HL-60/S4 treated with retinoic acid at 250 ng/mL for 4 days and 3 days (cell line): ENCODE data around the gene TUBGCP6.

Experiments
- in situ Hi-C: fragments of 300-500 bp; cut with MboI; formaldehyde crosslinking; loops from 2 replicates; pipeline ENCODE4 v1.7.0; 2022; ENCODE audit warnings: low sequenced_read_pairs

Gene TUBGCP6

GRCh38 chr22:50253046-50253915, 8.5 kb upstream of the TUBGCP6 start:
- in situ Hi-C loops = loop anchor here (10.0 kb wide), 1 partner anchor 242 kb away; no protein-coding TSS in a partner anchor

DNA sequence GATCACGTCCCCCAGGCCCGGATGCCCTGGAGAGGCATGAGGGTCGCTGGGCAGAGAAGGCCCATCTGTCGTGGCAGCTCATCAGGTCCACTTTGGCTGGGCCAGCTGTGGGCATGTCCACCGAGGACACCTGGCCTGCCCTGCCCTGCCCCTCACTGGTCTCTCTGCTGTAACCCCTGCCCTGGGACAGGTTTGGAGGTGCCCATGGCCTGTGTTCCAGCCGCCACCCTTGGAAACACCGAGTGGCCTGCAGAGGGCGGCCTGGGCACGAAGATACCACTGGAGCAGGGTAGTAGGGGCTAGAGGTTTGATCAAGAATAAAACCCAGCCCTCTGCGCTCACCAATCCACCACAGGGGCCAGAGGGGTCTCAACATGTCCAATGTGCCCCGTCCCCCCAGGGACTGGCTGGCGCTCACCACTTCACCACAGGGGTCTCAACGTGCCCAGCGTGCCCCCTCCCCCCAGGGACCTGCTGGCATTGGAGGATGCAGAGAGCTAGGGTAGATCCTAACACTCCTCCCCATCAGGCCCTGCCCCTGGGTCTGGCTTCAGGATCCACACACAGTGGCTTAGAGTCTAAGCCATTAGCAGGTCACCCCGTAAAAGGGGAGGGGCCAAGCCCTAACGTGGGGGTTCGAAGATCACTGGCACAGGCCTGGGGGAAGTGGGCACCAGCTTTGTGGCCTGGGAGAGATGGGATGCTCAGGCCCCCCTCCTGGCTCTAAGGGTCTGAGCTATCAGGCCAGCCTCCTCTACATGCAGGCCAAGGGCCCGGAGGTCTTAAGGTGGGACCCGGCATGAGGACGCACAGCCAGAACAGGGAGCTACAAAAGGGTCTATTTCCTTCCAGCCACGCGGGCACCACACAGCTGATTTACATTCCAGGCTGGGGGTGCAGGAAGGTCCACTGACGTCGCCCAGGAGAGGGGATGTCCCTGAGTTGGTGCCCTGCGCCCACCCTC, 7.5 kb upstream of the TUBGCP6 start:
- in situ Hi-C loops = loop anchor here (10.0 kb wide), 1 partner anchor 242 kb away; no protein-coding TSS in a partner anchor

GRCh38 chr22:50251477-50252081, 6.8 kb upstream of the TUBGCP6 start:
- in situ Hi-C loops = loop anchor here (10.0 kb wide), 1 partner anchor 243 kb away; no protein-coding TSS in a partner anchor

GRCh38 chr22:50250555-50251476, 6.0 kb upstream of the TUBGCP6 start, which contains the start of gene HDAC10:
Gene HDAC10, minus strand, starts transcription at chr22:50251265. Its CDS starts 233 bp downstream, at chr22:50251032.
- in situ Hi-C loops = loop anchor here (10.0 kb wide), 1 partner anchor 244 kb away; no protein-coding TSS in a partner anchor

DNA sequence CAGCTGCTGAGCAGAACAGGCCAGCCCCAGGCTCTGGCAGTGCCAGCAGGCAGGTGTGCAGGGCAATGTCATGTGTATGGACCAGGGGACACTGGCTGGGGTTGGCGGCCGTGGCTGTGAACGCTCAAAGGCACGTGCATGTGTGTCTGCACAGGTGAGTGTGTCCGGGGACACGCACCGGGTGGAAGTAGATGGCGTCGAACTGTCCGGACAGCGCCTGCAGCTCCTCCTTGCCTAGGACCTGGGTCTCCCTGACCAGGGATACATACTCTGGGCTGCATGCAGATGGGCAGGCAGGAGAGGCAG, 5.4 kb upstream of the TUBGCP6 start:
- in situ Hi-C loops = loop anchor here (10.0 kb wide), 1 partner anchor 245 kb away; no protein-coding TSS in a partner anchor

DNA sequence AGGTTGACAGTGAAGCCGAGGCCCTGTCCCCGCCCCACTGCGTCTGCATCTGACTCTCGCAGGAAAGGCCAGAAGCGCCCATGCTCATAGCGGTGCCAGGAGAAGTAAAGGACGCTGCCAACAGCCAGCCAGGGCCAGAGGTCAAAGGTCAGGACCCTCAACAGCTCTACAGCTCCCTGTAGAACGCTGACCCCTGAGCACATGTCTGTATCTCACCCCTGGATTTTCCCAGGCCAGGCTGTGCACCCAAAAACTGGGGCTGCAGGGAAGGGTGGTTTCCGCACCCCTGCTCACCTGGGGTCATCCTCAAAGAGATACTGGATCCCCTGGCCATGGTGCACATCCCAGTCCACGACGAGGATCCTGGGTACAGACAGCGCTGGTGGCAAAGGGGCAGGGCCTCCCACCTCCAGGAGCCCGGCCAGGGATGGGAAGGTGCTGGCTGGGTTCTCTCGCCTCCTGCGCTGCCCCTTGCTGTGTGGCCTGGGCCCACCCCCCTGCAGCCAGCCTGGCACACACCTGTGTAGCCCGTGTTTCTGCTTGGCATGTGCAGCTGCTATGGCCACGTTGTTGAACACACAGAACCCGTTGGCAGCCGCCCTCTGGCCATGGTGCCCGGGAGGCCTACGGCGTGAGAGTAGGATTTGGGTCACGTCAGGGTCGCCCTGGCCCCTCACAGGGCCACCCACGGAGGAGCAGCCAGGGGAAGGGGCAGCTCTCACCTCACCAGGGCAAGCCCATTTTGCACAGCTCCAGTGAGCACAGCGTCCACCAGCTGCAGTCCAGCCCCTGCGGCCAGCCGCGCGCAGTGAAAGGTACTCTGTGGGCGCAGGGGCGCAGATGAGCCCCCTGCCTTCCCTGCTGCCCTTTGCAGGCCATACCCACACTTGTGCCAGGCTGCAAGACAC, 4.8 kb upstream of the TUBGCP6 start:
- in situ Hi-C loops = loop anchor here (10.0 kb wide), 1 partner anchor 245 kb away; no protein-coding TSS in a partner anchor

DNA sequence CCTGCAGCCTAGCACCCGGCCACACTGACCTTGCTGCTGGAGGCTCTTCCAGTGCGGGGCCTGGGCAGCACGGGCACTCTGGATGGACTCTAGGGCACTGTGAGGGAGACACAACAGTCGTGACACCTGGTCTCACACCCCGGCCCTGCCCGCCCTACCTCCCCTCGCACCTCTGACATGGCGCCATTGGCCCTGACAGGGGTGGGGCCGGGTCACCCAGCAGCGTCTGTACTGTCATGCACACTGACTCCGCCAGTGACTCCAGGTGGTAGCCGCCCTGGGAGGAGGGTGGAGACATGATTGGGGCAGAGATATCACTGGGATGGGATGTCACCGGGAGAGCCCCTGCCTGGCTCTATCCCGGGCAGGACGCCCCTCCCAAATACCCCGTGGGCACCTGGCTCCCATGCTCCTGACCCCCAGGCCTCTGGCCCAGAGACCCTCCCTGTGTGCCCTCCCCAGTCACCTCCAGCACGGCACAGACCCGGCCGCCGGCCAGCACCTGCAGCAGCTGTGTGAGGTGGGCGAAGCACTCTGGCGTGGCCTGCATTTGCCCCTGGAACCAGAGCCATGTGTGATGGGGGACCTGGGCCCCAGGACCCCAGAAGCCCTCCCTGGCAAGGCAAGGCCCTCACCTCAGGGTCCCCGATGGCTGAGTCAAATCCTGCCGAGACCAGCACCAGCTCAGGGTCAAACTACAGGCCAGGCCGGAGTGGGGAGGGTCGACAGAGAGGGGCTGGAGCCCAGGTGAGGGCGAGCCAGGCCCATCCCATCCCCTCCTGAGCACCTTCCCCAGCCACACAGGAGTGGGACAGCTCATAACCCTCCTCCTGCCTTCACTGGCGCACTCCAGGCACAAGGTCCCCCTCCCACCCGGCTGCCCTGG, 3.6 kb upstream of the TUBGCP6 start:
- in situ Hi-C loops = no loop called here

DNA sequence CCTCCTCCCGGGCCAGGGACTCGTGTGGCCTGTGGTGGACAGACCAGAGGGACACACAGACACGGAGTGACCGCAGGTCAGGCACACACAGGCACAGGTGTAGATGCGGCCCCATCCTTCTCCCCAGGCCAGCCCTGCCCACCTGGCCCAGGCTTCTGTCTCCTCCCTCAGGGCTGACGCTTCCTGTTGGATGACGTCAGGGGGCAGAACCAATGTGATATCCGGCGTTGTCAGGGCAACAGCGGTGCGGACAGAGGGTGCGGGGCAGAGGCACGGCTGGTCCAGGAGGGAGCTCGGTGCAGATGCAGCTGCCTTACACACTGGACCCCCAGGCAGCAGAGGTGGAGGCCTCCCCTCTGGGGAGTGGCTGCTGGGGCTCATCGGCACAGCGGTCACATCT, 2.9 kb upstream of the TUBGCP6 start:
- in situ Hi-C loops = no loop called here

DNA sequence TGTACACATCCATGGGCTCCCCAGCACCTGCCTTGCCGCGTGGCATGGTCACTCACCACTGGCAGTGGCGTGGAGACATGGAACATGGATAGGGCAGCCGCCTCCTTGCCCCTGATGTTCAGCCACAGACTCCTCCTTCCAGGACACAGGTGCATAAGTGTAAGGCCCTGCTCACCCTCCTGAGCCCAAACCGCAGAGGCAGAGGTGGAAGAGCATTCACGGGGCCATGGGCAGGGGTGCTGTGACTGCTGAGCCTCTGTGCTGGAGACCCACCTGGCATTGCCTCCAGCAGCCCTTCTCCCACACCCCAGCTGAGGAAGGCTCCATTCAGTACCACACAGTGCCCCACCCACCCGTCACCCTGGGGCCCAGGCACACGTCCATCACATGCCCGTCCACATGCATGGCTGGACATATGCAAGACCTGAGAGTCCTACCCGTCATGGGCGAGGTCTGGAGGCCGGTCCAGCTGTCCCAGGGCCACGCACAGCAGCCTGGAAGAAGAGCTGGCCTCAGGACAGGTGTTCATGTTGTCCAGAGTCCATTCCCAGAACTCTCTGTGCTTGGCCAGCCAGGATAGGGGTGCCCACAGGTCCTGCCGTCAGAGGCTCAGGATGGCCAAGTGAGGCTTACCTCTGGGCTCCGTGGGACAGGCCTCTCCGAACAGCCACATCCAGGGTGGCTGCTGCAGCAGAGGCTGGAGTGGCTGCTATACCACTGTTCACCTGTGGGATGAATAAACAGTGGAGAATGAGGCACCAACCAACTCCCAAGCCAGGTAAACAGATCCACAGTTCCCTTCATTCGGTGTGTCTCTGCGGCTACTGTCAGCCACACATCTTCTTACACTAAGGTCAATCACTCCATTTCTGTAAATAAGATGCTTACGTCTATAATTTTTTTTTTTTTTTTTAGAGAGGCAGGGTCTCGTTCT, 1.7 kb upstream of the TUBGCP6 start:
- in situ Hi-C loops = no loop called here

DNA sequence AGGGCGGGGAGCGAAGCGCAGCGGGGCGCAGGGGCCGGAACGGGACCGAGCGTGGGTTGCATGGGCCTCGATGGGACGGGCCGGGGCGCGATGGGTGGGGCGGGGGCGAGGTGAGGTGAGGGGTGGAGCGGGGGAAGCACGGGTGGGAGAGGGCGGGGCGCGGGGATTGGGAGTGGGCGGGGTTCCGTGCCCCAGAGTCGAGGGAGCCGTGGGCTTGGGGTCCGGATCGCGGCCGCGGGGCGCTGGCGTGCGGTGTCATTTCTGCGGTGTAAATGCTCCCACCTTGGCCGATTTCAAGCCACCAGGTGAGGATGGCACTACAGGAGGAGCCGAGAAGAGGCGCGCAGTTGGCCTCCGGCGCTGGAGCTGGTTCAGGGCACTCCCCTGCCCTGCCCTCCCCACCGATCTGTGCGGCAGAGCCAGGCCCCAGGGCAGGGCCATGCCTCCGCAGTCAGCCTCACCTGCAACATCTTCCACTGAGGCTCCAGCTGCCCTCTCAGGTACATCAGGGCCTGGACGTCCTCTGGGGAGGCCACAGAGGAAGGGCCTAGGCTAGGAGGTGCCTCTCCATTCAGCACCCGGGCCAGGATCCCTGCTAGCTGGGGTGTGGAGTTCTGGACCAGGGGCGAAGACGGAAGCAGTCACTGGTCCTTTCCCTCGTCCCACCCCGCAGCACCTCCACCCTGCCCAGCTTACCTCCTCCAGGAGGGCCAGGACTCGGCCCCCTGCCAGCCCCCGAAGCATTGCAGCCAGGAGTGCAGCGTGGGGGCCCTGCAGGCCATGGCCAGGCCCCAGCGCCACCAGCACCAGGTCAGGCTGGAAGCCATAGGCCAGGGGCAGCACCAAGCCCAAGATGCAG, 620 bp upstream of the TUBGCP6 start:
- in situ Hi-C loops = no loop called here

- in situ Hi-C loops = no loop called here
Measured at GRCh38 chr22:50243685-50244419, 971 bp downstream of the TUBGCP6 start.

DNA sequence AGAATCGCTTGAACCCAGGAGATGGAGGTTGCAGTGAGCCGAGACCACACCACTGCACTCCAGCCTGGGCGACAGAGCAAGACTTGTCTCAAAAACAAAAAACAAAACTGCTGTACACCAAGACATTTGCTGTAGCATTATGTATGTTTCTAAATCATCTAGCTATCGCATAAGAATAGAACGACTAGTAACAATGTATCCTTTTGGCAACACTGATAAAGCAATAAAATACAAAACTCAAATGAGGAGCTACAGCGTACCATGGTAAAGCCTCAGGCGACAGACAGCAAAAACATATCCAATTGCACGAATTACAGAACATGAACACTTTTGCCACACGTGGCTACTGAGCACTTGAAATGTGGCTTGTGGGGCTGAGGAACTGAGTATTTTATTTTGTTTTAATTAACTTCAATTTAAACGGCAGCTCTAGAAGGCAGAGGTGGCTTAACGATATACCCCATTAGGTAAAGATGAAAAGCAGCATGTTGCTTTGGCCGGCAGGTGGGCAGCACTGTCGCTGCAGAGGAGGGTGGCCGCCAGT, 2.3 kb downstream of the TUBGCP6 start:
- in situ Hi-C loops = no loop called here

- in situ Hi-C loops = no loop called here
Measured at GRCh38 chr22:50238755-50239154, 6.1 kb downstream of the TUBGCP6 start.

- in situ Hi-C loops = no loop called here
Measured at GRCh38 chr22:50236731-50237409, 8.0 kb downstream of the TUBGCP6 start.
